Activated CD8-positive, alpha-beta memory T cell treated with anti-CD3 and anti-CD28 coated beads, Interleukin-2, amount 50 U/mL, for 24 hours (primary cell): ENCODE measurements around the gene GREM2.

Source experiments
- DNase-seq: peaks from one replicate; pipeline ENCODE4 v3.0.0-alpha.2; 2020; ENCODE audit errors: extremely low read depth

GREM2 gene

DNA sequence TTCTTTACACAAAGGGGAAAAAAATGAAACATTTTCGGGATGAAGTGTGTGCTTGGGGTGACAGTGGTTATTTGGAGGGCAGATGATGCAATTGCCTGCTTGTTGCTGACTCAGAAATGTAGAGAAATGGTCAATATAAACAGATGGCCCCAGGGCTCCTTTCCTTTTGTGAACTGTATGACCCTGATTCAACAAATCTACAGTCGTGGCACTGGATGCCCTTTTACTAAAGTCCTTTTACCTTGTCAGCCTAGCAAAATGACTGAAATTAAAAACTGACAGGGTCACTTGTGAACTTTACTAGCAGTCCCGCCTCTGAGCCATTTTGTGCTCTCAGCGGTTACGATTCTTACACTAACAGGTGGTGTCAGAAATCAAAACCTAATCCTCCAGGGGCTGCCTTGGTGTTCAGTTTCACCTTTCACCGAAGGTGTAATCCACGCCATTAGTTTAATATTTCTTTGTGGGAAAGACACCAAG is 49.8 kb downstream of the GREM2 start:
- DNase-seq, result no peak

DNA sequence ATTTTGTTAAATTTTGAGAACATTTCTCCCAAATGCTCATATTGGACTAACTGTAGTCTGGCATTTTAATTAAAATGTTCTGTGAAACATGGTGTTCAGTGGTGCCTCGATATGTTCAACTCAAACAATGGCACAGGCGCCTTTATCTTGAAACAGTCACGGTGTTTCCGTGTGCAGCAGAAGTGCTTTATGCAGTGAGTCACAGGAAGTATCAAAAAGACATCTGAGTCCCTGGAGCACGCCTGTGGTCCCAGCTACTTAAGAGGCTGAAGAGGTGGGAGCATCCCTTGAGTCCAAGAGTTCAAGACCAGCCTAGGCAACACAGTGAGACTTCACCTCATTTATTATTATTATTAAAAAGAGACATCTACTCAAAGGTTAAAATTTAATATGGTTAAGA is 52.2 kb downstream of the GREM2 start:
- DNase-seq, result no peak

DNA sequence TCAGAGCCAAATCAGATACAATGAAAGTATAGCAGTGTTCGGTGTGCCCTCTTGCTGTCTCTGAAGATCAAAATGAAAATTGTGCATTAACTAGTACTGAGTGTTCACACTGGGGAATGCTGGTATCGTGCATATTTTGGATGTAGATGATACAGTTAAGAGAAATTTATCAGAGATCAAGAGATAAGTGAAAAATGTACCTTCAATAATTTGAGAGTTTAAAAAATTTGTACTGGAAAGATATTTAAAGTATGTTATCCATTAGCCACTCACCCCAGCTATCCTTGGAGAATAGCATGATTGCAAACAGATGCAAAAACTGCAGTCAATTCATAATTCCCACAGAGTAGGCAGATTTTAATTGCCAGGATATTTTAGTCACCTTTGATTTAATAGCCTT is 56.4 kb downstream of the GREM2 start:
- no peak for DNase-seq

DNA sequence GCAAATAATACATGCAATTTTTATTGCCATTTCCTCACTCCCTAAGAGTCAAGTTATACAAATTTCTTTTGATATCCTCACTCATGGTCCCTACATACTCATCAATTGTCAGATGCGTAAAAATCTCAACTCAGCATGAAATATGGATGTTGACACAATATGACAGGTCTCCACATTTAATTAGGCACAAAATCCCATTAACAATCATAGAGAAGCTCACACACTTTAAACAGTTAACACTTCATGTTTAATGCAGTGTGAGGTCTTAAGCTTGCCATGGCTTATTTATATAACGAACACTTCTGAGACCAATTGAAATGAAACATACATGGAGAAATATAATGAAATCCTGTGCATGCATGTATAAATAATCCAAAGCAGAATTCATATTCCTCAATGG is 58.6 kb downstream of the GREM2 start:
- no peak for DNase-seq

DNA sequence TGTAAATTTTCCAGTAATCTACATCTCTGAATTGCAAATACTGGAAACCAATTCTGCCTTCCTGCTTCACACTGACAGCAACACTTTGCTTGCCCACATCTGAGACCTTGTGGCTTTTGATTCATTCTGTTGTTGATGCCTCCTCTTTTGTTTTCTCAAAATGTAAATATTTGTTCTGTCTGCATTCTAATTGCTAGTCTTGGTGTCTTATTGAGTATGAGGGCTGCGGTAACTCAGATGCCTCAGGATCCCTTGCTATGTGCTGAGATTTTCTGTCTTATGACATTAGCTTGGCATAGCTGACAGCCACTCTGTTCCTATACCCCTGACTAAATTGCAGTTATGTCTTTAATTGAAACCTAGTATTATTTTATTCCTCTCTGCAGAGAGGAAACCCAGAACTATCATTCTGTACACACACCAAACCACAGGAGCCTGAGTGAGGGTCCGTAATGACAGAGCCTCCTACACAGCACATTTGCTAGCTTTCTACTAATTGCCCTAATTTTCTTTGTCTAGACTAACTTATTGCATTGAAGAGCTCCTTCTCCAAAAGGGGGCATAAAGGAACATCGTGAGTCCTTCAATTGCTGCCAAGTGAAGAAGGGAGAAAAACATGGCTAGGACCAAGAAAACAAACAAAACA is 72.1 kb downstream of the GREM2 start:
- no peak for DNase-seq

DNA sequence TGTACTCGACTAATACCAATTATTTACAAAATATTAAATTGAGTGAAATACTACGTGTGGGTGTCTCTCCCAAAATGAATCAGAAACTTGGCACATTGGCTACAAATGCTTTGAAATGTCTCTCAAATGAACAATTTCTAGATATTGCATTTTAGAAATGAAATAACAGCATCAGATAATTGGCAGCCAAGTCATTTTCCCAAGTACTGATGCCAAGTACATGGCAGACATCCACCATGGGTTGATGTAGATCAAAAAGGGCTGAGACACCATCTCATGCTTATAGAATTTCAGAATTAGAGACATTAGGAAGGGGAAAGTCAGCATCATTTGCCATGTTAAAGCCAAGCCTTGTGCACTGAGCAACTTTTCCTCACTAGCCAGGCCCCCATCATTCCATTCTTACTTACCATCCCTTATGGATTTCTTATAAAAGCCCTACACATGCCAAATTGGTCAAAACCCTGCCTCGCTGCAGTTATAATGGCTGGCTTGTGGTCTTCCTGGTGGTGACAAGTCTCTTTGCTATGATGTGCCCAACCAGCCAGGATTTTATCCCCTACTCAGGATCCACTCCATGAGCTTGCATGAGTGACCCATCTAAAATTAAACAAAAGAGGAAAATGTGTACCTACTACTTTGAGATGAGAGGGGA is 73.1 kb downstream of the GREM2 start:
- no peak for DNase-seq

DNA sequence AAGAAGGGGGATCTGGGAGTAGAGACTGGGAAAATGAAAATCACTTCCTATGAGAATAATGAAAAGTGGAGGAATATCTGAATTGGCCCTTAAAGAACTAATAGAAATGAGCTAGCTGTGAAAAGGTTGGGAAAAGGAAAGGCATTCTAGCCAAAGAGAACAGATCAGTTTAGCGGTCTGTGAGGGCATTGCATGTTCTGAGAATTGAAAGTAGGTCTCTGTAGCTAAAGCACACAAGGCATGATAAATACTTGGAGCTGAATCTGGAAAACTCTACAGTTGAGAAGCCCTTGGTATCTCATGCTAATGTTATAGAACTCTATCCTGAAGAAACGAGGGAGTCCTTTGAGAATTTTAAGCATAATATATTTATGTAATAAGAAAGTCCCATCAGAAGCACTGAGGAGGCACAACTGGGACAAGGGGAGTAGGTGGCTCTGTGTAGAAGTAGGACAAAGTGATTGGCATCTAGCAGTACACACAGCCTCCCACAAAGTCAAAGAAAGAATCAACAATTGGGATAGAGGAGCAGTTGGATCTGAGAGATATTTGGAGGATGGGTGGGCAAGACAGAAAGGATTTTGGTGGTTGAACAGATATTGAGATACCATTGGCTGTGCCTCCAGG is 78.7 kb downstream of the GREM2 start:
- DNase-seq, result no peak

DNA sequence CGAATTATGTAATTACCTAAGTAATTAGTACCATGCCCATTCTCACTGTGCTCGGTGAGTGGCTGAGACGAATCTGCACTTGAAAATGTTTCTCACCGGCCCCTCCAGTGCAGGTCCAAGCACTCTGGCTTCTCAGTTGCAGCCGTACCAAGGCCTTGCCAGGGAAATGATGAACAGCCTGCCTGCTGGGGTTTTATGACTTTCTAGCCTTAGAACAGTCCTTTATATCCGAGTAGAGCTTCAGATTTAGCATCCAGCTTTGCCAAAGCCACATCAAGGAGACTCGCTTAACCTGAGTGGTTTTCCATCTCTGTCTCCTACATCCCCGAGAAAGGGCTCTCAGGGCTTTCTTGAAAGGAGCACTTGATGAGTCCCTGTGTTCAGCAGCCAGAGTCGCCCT is 83.4 kb downstream of the GREM2 start:
- no peak for DNase-seq

DNA sequence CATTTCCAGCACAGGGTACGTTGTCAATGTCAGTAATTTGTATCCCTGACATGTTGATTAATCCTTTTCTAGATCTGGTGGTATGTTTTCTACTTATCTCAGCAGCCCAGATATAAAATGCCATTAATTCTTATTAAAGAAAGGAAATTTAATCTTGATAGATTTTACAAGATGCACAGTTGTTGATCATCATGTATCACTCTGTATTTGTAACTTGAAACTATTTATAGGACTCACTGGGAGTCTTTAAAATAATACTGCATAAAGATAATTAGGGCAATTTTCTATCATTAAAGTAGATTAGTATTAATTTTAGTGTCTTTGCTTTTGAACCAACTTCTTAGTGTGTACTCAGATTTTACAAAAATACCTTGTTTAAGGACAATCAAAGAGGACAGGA is 84.9 kb downstream of the GREM2 start:
- DNase-seq, result no peak

DNA sequence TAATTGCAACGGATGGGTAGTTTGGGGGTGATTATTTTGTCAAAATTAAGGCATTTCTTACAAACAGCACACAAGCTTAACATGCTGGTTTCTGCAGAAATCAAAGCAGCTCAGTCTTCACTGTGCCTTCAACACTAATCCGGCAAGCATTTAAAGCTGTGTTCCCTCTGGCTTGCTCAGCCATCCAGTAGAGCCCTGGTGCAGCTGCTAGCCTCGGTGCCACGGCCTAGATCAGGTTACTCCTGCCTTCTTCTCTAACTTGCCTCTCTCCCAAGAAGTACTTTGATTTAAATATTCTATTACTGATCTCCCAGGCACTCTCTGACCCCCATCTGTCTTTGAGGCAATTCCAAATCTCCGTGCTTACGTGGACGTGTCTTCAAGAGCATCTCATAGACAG is 85.6 kb downstream of the GREM2 start:
- no peak for DNase-seq

DNA sequence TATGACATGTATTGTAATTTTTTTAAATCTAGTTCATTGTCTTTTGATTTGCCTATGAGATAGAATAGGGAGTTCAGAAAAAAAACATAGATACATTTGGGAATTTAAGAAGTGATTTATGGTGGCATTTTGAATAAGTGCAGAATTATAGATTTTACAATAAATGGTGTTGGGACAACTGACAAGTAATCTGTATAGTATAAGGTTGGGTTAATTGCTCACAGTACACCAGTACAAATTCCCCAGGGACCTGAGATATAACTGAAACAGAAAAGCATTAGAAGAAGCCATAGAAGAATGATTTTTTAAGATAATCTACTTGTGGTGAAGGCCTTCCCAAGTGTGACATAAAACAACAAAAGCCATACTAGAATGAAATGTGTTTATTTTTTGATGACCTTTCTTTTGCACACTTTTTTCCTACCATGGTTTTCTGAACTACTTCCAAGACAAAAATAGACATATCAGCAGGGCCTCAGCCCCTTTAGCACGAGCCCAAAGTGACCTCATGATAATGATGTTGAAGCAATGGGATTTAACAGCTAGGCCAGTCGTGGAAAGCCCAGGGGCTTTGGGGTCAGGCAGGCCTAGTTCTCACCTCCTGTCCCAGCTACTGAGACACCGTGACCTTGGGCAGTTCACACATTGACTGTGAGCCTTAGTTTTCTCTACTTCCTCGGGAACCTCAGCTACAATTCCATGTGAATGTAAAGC is 87.4 kb downstream of the GREM2 start:
- DNase-seq, result no peak

DNA sequence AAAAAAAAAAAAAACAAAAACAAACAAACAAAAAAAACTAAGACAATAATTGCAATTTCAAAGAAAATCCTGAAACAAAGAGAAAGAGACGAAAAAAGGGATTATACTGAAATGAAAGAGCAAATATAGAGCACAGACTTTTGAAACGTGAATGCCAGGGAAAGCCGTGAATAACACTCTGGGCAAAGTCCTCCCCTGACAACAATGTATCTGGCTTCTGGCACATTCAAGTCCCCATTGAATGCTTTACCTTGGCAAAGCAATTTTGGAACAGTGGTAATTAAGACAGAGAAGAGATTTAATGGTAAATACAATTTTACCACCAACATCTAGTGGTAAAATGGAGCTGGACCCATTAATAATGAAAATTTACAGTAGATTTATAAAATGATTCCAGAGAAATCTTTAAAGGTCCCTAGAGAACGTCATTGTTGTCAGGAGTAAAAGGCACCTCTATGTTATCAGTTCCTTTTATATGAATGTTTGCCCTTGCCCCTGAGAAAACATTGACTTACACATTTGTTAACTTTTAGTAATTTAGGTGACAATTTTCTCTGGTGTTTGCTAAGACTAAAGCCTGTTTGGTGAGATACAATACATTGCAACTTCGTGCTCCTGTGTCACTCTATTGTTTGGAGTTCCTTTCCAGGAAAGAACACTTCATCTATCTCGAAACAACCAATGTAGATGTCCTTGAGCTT is 89.7 kb downstream of the GREM2 start:
- no peak for DNase-seq

DNA sequence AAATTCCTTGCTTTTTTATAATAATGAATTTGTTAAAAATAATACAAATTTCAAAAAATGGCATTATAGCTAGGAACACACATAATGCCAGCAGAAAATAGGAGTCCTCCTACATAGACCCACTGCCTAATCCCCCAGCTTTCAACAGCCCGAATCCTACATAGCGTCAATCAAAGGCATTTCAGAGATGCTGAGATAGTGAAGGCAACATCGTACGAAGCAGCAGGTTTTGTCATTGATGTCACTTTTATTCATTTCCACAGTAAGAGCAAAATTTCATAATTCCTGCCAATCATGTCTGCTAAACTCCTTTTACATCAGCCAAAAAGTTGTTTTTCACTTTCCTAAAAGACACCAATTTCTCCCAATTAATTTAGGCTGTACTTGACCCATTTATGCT is 94.1 kb downstream of the GREM2 start:
- no peak for DNase-seq

DNA sequence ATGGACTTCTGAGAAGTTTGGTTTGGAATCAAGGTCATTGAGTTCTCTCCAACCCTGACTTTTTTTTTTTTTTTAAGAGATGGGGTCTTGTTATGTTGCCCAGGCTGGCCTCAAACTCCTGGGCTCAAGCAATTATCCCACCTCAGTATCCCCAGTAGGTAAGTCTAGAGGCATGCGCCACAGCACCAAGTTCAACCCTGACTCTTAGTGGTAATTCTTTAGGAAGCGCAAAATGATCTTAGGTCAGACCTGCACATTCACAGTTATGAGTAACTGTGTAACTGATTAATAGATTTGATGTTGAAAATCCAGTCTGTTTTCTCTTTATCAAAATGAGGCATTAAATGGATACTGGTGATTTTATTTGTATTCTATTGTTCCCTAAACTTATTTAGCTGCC is 95.9 kb downstream of the GREM2 start:
- no peak for DNase-seq

DNA sequence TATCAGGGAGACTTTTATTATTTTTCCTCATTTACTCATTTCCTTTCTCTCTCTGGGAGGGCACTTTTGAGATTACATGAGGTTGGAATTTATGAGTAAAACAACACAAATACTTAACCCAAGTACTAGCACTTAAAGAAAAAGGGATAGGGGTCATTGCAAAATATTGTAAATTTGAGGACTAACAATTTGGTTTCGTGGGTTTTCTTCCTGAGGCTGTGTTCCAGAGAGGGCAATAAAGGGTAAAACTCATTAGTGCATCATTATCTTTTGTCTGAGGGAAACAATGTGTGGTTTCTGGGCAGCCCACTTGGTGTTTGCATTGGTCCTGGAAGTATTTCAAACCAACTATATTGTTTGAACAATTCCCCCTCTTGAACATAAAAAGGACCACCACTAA is 96.5 kb downstream of the GREM2 start:
- no peak for DNase-seq

DNA sequence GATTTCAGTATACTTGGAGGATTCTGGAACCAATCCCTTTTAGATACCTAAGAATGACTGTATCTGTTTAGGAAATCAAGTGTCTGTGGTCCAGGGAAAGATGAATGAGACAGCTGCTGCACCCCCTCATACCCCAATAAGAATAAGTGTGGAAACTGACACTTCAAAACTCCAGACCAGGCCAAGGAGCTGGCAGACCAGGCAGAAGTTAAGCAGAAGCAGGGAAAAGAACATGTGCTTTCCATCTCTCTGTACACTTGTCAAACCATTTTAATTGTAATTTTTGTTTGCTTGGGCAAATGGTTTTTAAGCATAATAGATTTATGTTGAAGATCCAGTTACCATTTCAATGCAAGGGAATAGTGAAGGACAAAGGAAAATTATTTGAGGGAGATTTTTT is 100.2 kb downstream of the GREM2 start:
- DNase-seq, result no peak

DNA sequence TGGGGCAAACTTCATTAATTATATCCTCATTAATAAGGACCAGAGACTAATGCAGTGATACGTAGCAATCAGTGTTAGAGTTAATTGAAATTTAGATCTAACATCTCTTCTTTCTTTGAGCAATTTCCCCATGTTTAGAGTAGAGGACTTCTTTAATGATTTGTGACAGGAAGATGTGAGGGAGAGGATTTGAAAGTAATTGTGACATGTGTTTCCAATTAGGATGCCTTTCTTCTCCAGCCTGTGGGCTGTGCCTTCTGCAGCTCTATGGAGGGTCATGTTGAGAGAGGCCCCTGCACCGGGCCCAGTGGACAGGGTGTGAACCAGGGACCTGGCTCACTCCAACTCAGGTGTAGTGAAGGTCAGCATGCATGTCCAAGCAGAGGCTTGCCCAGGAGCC is 103.0 kb downstream of the GREM2 start:
- DNase-seq, result no peak

DNA sequence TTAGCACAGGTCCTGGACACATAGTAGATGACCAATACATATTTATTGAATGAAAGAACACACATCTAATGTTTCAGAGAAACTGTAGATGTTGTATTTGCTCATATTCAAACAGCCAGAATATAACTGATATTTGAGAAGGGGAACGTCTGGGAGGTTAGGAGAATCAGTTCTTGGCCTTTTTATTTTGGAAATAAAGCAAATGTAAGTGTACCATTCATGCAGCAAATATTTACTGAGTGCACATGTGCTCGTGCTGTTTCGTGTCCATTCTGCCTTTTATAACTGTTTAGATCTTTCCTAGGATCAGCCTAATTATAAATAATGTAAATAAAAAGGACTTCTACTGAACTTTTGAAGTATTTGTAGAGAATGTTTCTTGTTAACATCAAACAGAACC is 103.8 kb downstream of the GREM2 start:
- no peak for DNase-seq

DNA sequence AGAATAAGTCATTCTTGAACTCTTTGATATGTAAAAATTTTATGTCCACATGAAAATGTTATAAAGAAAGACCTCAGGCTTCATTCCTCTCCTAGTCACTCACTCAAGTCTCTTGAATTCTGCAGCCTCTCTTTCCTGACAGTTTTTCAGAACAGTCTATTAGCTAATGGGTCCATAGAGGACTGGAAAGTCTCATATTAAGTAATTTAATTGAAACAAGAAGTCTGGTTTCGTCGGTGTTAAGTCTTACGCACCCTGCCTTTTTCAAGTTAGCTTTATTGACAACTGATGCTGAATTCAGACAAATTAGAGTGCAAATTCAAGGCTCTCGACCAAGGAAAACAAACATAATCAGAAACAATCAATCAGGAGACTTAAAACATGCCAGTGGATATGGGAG is 105.8 kb downstream of the GREM2 start:
- no peak for DNase-seq

DNA sequence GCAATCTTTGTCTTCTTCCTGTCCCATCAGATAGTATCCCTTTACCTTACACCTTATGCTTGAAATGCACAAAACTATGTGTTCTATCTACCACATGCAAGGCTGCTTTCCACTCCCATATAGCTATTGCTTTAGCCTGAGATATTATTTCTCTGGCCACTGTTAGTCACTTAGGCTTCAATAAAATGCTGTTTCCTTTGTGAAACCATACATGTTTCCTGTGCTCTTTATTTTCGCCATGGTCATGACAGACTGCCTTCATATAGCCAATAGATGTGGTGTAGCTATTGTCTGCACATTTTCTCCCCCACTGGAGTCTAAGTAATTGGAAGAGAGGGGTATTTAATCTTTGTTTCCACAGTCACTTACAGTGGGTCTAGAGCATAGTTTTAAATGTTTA is 108.4 kb downstream of the GREM2 start:
- no peak for DNase-seq

DNA sequence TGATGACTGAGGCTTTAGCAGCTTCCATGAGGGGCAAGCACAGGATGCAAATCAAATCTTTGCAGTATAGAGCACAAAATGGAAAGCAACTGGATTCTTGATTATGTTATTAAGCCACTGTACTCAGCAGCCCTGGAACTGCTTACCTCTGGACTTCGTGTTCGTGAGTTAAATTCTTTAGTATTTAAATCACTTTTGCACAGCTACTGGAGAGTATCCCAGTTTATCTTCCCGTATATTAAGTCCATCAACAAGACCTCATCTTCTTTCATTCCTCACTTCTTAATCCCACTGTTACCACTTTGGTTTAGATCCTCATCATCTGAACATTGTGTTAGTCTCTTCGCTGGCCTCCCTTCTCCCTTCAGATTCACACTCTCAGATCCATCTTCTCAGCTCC is 108.9 kb downstream of the GREM2 start:
- DNase-seq, result no peak

DNA sequence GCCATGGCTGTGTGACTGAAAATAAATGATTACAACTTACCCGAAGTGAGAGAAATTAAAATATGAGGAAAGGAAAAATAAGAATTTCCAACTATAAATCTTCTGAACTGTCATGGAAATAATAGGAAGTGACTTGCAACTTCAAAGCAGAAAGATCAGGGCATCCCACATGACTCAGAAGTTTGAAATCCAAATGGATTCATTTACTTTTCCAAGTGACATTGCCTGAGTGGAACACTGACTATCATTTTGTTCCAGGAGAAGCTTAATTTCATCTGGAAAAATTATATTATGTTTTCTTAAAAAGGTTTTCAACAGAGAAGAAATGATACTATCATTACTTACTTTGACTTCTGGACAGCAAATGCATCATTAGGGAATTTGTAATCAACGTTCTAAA is 110.8 kb downstream of the GREM2 start:
- no peak for DNase-seq
